GM12892 (cell line): ENCODE measurements around the gene GIPR.

ENCODE experiments used
- POLR2A ChIP-seq: IDR thresholded peaks from 2 replicates; pipeline ENCODE4 v1.6.1; 2011; ENCODE audit warnings: low read depth, low read length, control low read depth
- POLR2AphosphoS5 ChIP-seq: IDR thresholded peaks from 2 replicates; pipeline ENCODE4 v1.6.1; 2011; ENCODE audit warnings: low read depth, low read length, control low read depth

DNA sequence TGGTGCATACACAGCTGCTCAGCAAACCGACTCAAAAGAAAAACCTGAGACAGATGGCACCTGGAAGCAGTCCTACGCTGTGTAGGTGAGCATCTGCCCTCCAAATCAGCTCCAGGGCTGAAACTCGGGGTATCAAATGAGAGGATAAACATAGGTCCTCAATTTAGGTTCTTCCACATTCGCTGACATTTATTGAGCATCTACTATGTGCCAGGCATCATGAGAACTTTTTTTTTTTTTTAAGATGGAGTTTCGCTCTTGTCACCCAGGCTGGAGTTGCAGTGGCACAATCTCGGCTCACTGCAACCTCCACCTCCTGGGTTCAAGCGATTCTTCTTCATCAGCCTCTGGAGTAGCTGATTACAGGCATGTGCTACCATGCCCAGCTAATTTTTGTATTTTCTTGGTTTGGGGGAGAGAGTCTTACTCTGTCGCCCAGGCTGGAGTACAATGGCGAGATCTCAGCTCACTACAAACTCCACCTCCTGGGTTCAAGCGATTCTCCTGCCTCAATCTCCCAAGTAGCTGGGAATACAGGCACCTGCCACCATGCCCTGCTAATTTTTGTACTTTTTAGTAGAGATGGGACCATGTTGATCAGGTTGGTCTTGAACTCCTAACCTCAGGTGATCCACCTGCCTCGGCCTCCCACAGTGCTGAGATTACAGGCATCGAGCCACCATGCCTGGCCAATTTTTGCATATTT is 37.8 kb downstream of the GIPR start:
- TF ChIP-seq POLR2AphosphoS5 (no peak), POLR2A (no peak; the same call in 1 of the 2 replicates)
